HG02852 (cell line): ENCODE measurements around the gene ZC3H11A.
"Not testable (repeated sequence)": the region's sequence is repeated elsewhere in the genome, so short reads cannot be mapped to it uniquely, and the experiment has no call there.

Experiments used
- ATAC-seq: cut with Tn5 transposase; IDR thresholded peaks from one replicate; pipeline ENCODE4 v1.9.1; 2021; ENCODE audit warnings: mild to moderate bottlenecking, moderate library complexity; ENCODE audit not compliant: unreplicated experiment

ZC3H11A gene

GRCh38 chr1:203795441-203796235 lies at the start of gene ZC3H11A, which contains the start of gene ZBED6:
Gene ZC3H11A, plus strand, starts transcription at chr1:203795623. Its CDS starts 21,448 bp downstream, at chr1:203817071.
Gene ZBED6, plus strand, starts transcription at chr1:203795623. Its CDS starts 1,900 bp downstream, at chr1:203797523.
- ATAC-seq: peak; percentile 97

GRCh38 chr1:203746281-203746680 lies 49.1 kb upstream of the ZC3H11A start:
- no peak for ATAC-seq

GRCh38 chr1:203751051-203751450 lies 44.4 kb upstream of the ZC3H11A start:
- no peak for ATAC-seq

- ATAC-seq: not testable (repeated sequence)
Observed at GRCh38 chr1:203751618-203752361, 43.6 kb upstream of the ZC3H11A start.

- ATAC-seq: peak; percentile 73
Observed at GRCh38 chr1:203754455-203754864, 41.0 kb upstream of the ZC3H11A start.

- ATAC-seq: no peak
Observed at GRCh38 chr1:203756036-203756435, 39.4 kb upstream of the ZC3H11A start.

- not testable (repeated sequence) for ATAC-seq
Observed at GRCh38 chr1:203758749-203759148, 36.7 kb upstream of the ZC3H11A start.

- no peak for ATAC-seq
Observed at GRCh38 chr1:203760506-203760905, 34.9 kb upstream of the ZC3H11A start.

- not testable (repeated sequence) for ATAC-seq
Observed at GRCh38 chr1:203761958-203762357, 33.5 kb upstream of the ZC3H11A start.

GRCh38 chr1:203763505-203763904 lies 31.9 kb upstream of the ZC3H11A start:
- no peak for ATAC-seq

- no peak for ATAC-seq
Observed at GRCh38 chr1:203764105-203765028, 31.1 kb upstream of the ZC3H11A start.

GRCh38 chr1:203765029-203765837 lies 30.2 kb upstream of the ZC3H11A start, which contains the start of gene LAX1:
Gene LAX1, plus strand, starts transcription at chr1:203765183. Its CDS starts 383 bp downstream, at chr1:203765566.
- peak; percentile 82 for ATAC-seq

GRCh38 chr1:203768256-203768655 lies 27.2 kb upstream of the ZC3H11A start:
- ATAC-seq: no peak

- ATAC-seq: no peak
Observed at GRCh38 chr1:203769505-203770343, 25.7 kb upstream of the ZC3H11A start.

- no peak for ATAC-seq
Observed at GRCh38 chr1:203771901-203772301, 23.5 kb upstream of the ZC3H11A start.

- ATAC-seq: no peak
Observed at GRCh38 chr1:203772836-203773235, 22.6 kb upstream of the ZC3H11A start.

- no peak for ATAC-seq
Observed at GRCh38 chr1:203776636-203777035, 18.8 kb upstream of the ZC3H11A start.

- ATAC-seq: no peak
Observed at GRCh38 chr1:203777596-203777995, 17.8 kb upstream of the ZC3H11A start.

- no peak for ATAC-seq
Observed at GRCh38 chr1:203778146-203778545, 17.3 kb upstream of the ZC3H11A start.
